Adipose tissue (tissue), 3 donors: ENCODE data around the gene PNKD. TPM values are rescaled to one million over a fixed set of nuclear protein-coding genes. Genes with fewer than 3 reads are reported as not detected.
"Not testable (repeated sequence)": the region's sequence is repeated elsewhere in the genome, so short reads cannot be mapped to it uniquely, and the experiment has no call there.

ENCODE experiments used
- H3K27ac ChIP-seq: one replicate; pipeline ENCODE4 v1.5.1; 2013; ENCODE audit warnings: low read depth, low read length
- WGBS, 3 donors: extraction: QIAGEN DNeasy Blood & Tissue Kit; methylation state at CpG; one replicate each; pipeline ENCODE4 v1.1.7; 2013; 5-methylcytosine and 5-hydroxymethylcytosine counted together
- polyA plus RNA-seq, 3 donors: library from polyadenylated mRNA; stranded (reverse); fragments of 200-250 nt; gene quantifications; one replicate each; pipeline ENCODE4 v1.2.3, GENCODE V29; 2013
- donor health status: healthy with polysubstance abuse.
- donor health status: Bipolar disorder and iron deficiency.
- donor health status: healthy.

PNKD gene
- polyA plus RNA-seq, 3 donors: 45.0 to 113 (median 80.3) TPM

GRCh38 chr2:218306184-218306920 lies 36.0 kb downstream of the PNKD start:
- 75 to 91% (median 89%) methylated on average over 9 of the region's 9 CpGs for whole genome bisulfite sequencing, 3 donors
- H3K27ac ChIP-seq: no peak overlapping the region

GRCh38 chr2:218307415-218308090 lies 37.2 kb downstream of the PNKD start:
- H3K27ac ChIP-seq: no peak overlapping the region
- 83 to 94% (median 92%) methylated on average over 6 of the region's 6 CpGs for WGBS, 3 donors

- WGBS, 3 donors: 38 to 84% (median 83%) methylated on average over 11 of the region's 11 CpGs
- no peak overlapping the region for H3K27ac ChIP-seq
Observed at GRCh38 chr2:218310853-218311540, 40.7 kb downstream of the PNKD start.

- not testable (repeated sequence) for H3K27ac ChIP-seq
- WGBS, 3 donors: 36 to 83% (median 79%) methylated on average over 11 of the region's 11 CpGs
Observed at GRCh38 chr2:218311541-218312266, 41.4 kb downstream of the PNKD start.

GRCh38 chr2:218312267-218312756 lies 42.0 kb downstream of the PNKD start:
- WGBS, 3 donors: 35 to 54% (median 54%) methylated on average over 2 of the region's 2 CpGs
- no peak overlapping the region for H3K27ac ChIP-seq

GRCh38 chr2:218313356-218313755 lies 43.0 kb downstream of the PNKD start:
- 79 to 86% (median 84%) methylated on average over 1 of the region's 1 CpG for WGBS, 3 donors
- H3K27ac ChIP-seq: no peak overlapping the region

GRCh38 chr2:218314764-218315163 lies 44.4 kb downstream of the PNKD start:
- WGBS, 3 donors: 84 to 96% (median 95%) methylated on average over 4 of the region's 4 CpGs
- H3K27ac ChIP-seq: not testable (repeated sequence)

- 83 to 91% (median 84%) methylated on average over 8 of the region's 8 CpGs for WGBS, 3 donors
- no peak overlapping the region for H3K27ac ChIP-seq
Observed at GRCh38 chr2:218315397-218315796, 45.1 kb downstream of the PNKD start.

GRCh38 chr2:218317303-218317630 lies 46.9 kb downstream of the PNKD start:
- H3K27ac ChIP-seq: no peak overlapping the region
- WGBS, 3 donors: 73 to 91% (median 81%) methylated on average over 1 of the region's 1 CpG

GRCh38 chr2:218317835-218318234 lies 47.5 kb downstream of the PNKD start:
- H3K27ac ChIP-seq: no peak overlapping the region
- WGBS, 3 donors: 78 to 86% (median 80%) methylated on average over 4 of the region's 4 CpGs

GRCh38 chr2:218318241-218318640 lies 47.9 kb downstream of the PNKD start:
- H3K27ac ChIP-seq: no peak overlapping the region
- 82 to 90% (median 82%) methylated on average over 7 of the region's 7 CpGs for WGBS, 3 donors

GRCh38 chr2:218319813-218320365 lies 49.6 kb downstream of the PNKD start:
- 49 to 75% (median 64%) methylated on average over 6 of the region's 6 CpGs for WGBS, 3 donors

GRCh38 chr2:218320704-218321336 lies 50.5 kb downstream of the PNKD start:
- WGBS, 3 donors: 93 to 96% (median 96%) methylated on average over 3 of the region's 3 CpGs
- no peak overlapping the region for H3K27ac ChIP-seq

More at GRCh38 chr2:218319813-218320365, 49.6 kb downstream of the PNKD start:
- H3K27ac ChIP-seq: no peak overlapping the region

GRCh38 chr2:218322768-218323525 lies 52.6 kb downstream of the PNKD start:
- H3K27ac ChIP-seq: no peak overlapping the region
- WGBS, 3 donors: 0% methylated on average over 58 to 69 of the region's 69 CpGs

GRCh38 chr2:218323526-218324472 lies 53.5 kb downstream of the PNKD start:
- 5 to 13% (median 6%) methylated on average over 24 of the region's 24 CpGs for WGBS, 3 donors
- no peak overlapping the region for H3K27ac ChIP-seq

- 57 to 79% (median 61%) methylated on average over 4 of the region's 4 CpGs for WGBS, 3 donors
- H3K27ac ChIP-seq: no peak overlapping the region
Observed at GRCh38 chr2:218325566-218326160, 55.3 kb downstream of the PNKD start.
